Testis (tissue), 2 donors: ENCODE results near the gene PPP6R3.

Experiments
- CTCF ChIP-seq, 3 experiments: fragments of 450-650 bp in 2 of 3; fragments of 200-600 bp in 1 of 3; sonication (generic) in 1 of 3; IDR thresholded peaks; one replicate each; pipeline ENCODE4 v1.5.1; 2016 to 2019; ENCODE audit warnings: antibody characterized with exemption in 3 of 3, mild to moderate bottlenecking in 2 of 3, moderate library complexity in 1 of 3
- POLR2A ChIP-seq: fragments of 450-650 bp; IDR thresholded peaks from one replicate; pipeline ENCODE4 v1.6.1; 2017; ENCODE audit warnings: antibody characterized with exemption, mild to moderate bottlenecking, moderate library complexity

- TF ChIP-seq POLR2A (no peak), CTCF (IDR thresholded peaks at IDR 0.05) (no peak)
Measured at GRCh38 chr11:68467201-68467834, 6.8 kb downstream of the PPP6R3 start.
